Measurements from ENCODE around the gene ADGRG6.

Gene ADGRG6

DNA sequence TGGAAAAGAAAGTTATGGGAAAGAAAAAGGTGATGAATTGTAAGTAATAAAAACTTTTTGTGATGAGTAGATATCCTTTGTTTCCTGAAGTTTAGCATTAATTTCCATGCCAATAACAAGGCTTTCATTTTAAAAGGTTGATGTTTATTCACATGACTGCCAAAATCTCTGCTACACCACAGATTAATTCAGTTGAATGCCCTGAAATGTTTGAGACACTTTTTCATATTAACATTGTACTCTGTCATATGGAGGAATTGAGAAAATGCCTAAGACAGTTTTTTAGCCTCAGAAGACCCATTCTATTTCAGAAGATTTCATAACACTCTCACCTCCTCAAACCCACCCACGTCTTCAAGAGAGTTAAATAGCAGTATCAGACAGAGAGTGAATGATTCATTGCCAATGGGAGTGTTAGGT lies 115.5 kb downstream of the ADGRG6 start:
- DNase-seq = no peak
- Histone ChIP-seq H3K18ac (ENCODE audit: low read length) (no peak overlapping the region), H2BK12ac (ENCODE audit: low read length) (no peak overlapping the region), H3K36me3 (ENCODE audit: control insufficient read depth in 1 of 2, insufficient read depth in 2 of 2, low read length in 2 of 2) (peaks cover 6 to 8% of the 10 kb centered on the region in 2 experiments), H3K4me3 (ENCODE audit: low read depth, low read length) (no peak overlapping the region), H3K14ac (ENCODE audit: low read length) (no peak overlapping the region), H2AK5ac (ENCODE audit: low read length) (no peak overlapping the region), H3K4ac (ENCODE audit: low read depth, low read length) (no peak overlapping the region), H3K79me1 (ENCODE audit: low read length) (peaks cover 2% of the 10 kb centered on the region), H3K27me3 (ENCODE audit: insufficient read depth, low read length) (no peaks in the 10 kb centered on the region), H3K4me2 (ENCODE audit: low read length) (no peak overlapping the region), H3K9ac (ENCODE audit: low read length) (no peak overlapping the region), H2AFZ (ENCODE audit: insufficient read depth, low read length, poor library complexity) (no peak overlapping the region), H2BK5ac (ENCODE audit: low read depth, low read length, poor library complexity) (no peak overlapping the region), H3K9me3 (ENCODE audit: insufficient read depth, low read depth, low read length) (no peaks in the 10 kb centered on the region), H3K23ac (ENCODE audit: low read length) (no peak overlapping the region), H4K91ac (ENCODE audit: low read depth, low read length) (no peak overlapping the region), H3K27ac (ENCODE audit: low read depth, low read length) (no peak overlapping the region), H3K79me2 (ENCODE audit: control insufficient read depth, insufficient read depth, low read length, poor library complexity) (no peaks in the 10 kb centered on the region), H4K12ac (ENCODE audit: low read depth, low read length) (no peak overlapping the region), H3K4me1 (ENCODE audit: control insufficient read depth in 1 of 2, insufficient read depth in 2 of 2, low read length in 2 of 2) (peaks cover 0 to 7% of the 10 kb centered on the region in 2 experiments), H2BK120ac (ENCODE audit: insufficient read depth, low read length, poor library complexity) (no peak overlapping the region), H4K8ac (ENCODE audit: low read depth, low read length) (no peak overlapping the region)
- WGBS (ENCODE audit: extremely low coverage, insufficient coverage, insufficient read length) = no CpG with 5 or more reads among the region's 1 CpG

DNA sequence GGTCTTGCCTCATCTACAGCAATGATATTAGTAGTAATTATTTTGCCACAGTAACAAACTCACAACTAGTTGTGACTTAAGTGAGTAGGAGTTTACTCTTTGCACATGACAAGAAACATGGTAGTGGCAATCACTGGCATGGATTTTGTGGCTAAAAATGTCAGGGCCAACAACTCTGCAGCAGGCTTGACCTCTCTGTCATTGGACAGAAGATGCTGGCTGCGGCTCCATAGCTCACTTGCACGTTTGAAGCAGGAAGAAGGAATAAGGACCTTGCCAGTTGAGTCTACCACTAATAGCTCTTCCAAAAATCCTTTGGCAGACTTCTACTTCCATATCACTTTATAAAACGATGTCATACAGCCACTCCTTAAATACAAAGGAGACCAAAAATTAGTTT lies 117.3 kb downstream of the ADGRG6 start:
- Histone ChIP-seq H3K27ac (ENCODE audit: low read depth, low read length) (no peak overlapping the region), H3K79me1 (ENCODE audit: low read length) (peaks cover 2% of the 10 kb centered on the region), H2AFZ (ENCODE audit: insufficient read depth, low read length, poor library complexity) (no peak overlapping the region), H3K4me2 (ENCODE audit: low read length) (no peak overlapping the region), H2BK5ac (ENCODE audit: low read depth, low read length, poor library complexity) (no peak overlapping the region), H3K4me1 (ENCODE audit: control insufficient read depth in 1 of 2, insufficient read depth in 2 of 2, low read length in 2 of 2) (peaks cover 0 to 4% of the 10 kb centered on the region in 2 experiments), H2BK120ac (ENCODE audit: insufficient read depth, low read length, poor library complexity) (no peak overlapping the region), H2AK5ac (ENCODE audit: low read length) (no peak overlapping the region), H3K14ac (ENCODE audit: low read length) (no peak overlapping the region), H2BK12ac (ENCODE audit: low read length) (no peak overlapping the region), H3K27me3 (ENCODE audit: insufficient read depth, low read length) (no peaks in the 10 kb centered on the region), H3K9ac (ENCODE audit: low read length) (no peak overlapping the region), H3K36me3 (ENCODE audit: control insufficient read depth in 1 of 2, insufficient read depth in 2 of 2, low read length in 2 of 2) (peaks cover 6 to 8% of the 10 kb centered on the region in 2 experiments), H4K91ac (ENCODE audit: low read depth, low read length) (no peak overlapping the region), H4K12ac (ENCODE audit: low read depth, low read length) (no peak overlapping the region), H3K23ac (ENCODE audit: low read length) (no peak overlapping the region), H3K9me3 (ENCODE audit: insufficient read depth, low read depth, low read length) (no peaks in the 10 kb centered on the region), H3K4ac (ENCODE audit: low read depth, low read length) (no peak overlapping the region), H3K79me2 (ENCODE audit: control insufficient read depth, insufficient read depth, low read length, poor library complexity) (no peaks in the 10 kb centered on the region), H3K4me3 (ENCODE audit: low read depth, low read length) (no peak overlapping the region), H4K8ac (ENCODE audit: low read depth, low read length) (no peak overlapping the region), H3K18ac (ENCODE audit: low read length) (no peak overlapping the region)
- no peak for DNase-seq
- no CpG with 5 or more reads among the region's 3 CpGs for WGBS (ENCODE audit: extremely low coverage, insufficient coverage, insufficient read length)

DNA sequence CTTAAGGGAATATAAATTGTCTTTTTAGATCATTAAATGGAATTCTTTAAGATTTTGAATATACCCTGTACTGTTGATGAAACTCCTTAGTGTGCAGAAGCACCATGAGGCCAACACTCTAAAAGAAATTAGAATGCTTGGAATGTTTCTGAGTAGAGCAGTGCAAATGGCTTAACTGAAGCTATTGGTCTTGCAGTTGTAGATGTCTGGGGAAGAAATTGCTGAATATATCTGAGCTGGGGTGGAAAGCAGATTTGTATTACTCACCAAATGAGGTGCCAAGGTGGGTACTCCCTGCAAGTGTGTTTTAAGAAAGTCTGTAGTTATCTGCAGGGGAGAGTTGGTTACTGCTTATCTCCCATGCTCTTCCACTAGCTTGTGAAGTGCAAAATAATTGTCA lies 119.0 kb downstream of the ADGRG6 start:
- no peak overlapping the region for H2AFZ ChIP-seq (ENCODE audit: insufficient read depth, low read length, poor library complexity)
- no peak for DNase-seq

DNA sequence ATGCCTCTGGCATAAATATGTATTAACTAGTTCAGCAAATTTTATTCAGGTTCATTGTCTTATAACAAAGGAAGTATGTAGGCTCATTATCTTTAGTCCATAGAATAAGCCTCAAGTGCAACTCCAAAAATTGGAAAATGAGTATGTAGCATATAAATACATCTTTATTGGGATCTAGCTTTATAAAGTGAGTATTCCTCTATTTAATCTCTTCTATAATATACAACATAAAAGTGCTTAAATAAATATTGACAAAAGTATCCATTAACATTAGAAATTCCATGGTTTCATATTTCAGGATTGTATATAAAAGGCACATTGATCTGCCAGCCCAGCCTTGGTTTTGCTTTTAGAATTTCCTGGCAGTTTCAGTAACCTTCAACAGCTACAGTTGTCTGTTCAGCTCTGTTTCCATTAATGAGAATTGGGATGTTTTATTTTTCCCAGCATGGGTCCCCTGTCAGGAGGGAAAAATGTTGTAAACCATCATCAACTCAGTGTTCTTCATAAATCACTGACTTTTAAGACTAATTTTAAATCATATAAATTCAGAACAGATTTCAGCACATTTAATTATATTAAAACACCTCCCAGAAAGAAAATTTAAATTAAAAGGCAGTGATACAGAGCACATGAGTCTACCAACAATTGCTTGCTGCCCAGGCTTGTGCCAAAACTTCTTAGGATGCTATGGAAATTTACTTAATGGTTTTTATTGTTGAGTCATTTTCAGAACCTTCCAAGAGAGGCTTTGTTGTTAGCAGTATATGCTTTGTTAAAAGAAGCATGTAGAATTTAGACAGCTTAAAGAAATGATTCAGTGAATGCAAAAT lies 119.7 kb downstream of the ADGRG6 start:
- H4K8ac ChIP-seq (ENCODE audit: low read depth, low read length) = no peak overlapping the region
- no peak overlapping the region for H2BK120ac ChIP-seq (ENCODE audit: insufficient read depth, low read length, poor library complexity)
- H3K9ac ChIP-seq (ENCODE audit: low read length) = no peak overlapping the region
- no peak overlapping the region for H2AFZ ChIP-seq (ENCODE audit: insufficient read depth, low read length, poor library complexity)
- H3K9me3 ChIP-seq (ENCODE audit: insufficient read depth, low read depth, low read length) = no peaks in the 10 kb centered on the region
- no peak overlapping the region for H2AK5ac ChIP-seq (ENCODE audit: low read length)
- no peaks in the 10 kb centered on the region for H3K79me1 ChIP-seq (ENCODE audit: low read length)
- DNase-seq = no peak
- H3K4me3 ChIP-seq (ENCODE audit: low read depth, low read length) = no peak overlapping the region
- H3K14ac ChIP-seq (ENCODE audit: low read length) = no peak overlapping the region
- no peak overlapping the region for H3K4ac ChIP-seq (ENCODE audit: low read depth, low read length)
- H2BK12ac ChIP-seq (ENCODE audit: low read length) = no peak overlapping the region
- no peak overlapping the region for H3K23ac ChIP-seq (ENCODE audit: low read length)
- no peaks in the 10 kb centered on the region for H3K4me1 ChIP-seq (ENCODE audit: control insufficient read depth in 1 of 2, insufficient read depth in 2 of 2, low read length in 2 of 2)
- H3K36me3 ChIP-seq (ENCODE audit: control insufficient read depth in 1 of 2, insufficient read depth in 2 of 2, low read length in 2 of 2) = peaks cover 9% of the 10 kb centered on the region in 2 experiments
- H3K79me2 ChIP-seq (ENCODE audit: control insufficient read depth, insufficient read depth, low read length, poor library complexity) = no peaks in the 10 kb centered on the region
- no peak overlapping the region for H3K18ac ChIP-seq (ENCODE audit: low read length)
- no peak overlapping the region for H3K4me2 ChIP-seq (ENCODE audit: low read length)
- H2BK5ac ChIP-seq (ENCODE audit: low read depth, low read length, poor library complexity) = no peak overlapping the region
- no peaks in the 10 kb centered on the region for H3K27me3 ChIP-seq (ENCODE audit: insufficient read depth, low read length)
- no peak overlapping the region for H4K91ac ChIP-seq (ENCODE audit: low read depth, low read length)
- no peak overlapping the region for H4K12ac ChIP-seq (ENCODE audit: low read depth, low read length)
- H3K27ac ChIP-seq (ENCODE audit: low read depth, low read length) = no peak overlapping the region

More for the DNA sequence above, 119.0 kb downstream of the ADGRG6 start:
- Histone ChIP-seq H3K36me3 (ENCODE audit: control insufficient read depth in 1 of 2, insufficient read depth in 2 of 2, low read length in 2 of 2) (peaks cover 6% of the 10 kb centered on the region in 2 experiments), H2BK12ac (ENCODE audit: low read length) (no peak overlapping the region), H4K8ac (ENCODE audit: low read depth, low read length) (no peak overlapping the region), H3K79me2 (ENCODE audit: control insufficient read depth, insufficient read depth, low read length, poor library complexity) (no peaks in the 10 kb centered on the region), H4K12ac (ENCODE audit: low read depth, low read length) (no peak overlapping the region), H2AK5ac (ENCODE audit: low read length) (no peak overlapping the region), H3K9ac (ENCODE audit: low read length) (no peak overlapping the region), H3K14ac (ENCODE audit: low read length) (no peak overlapping the region), H3K9me3 (ENCODE audit: insufficient read depth, low read depth, low read length) (no peaks in the 10 kb centered on the region), H3K79me1 (ENCODE audit: low read length) (no peaks in the 10 kb centered on the region), H2BK120ac (ENCODE audit: insufficient read depth, low read length, poor library complexity) (no peak overlapping the region), H3K27ac (ENCODE audit: low read depth, low read length) (no peak overlapping the region), H3K18ac (ENCODE audit: low read length) (no peak overlapping the region), H3K4me3 (ENCODE audit: low read depth, low read length) (no peak overlapping the region), H3K4me1 (ENCODE audit: control insufficient read depth in 1 of 2, insufficient read depth in 2 of 2, low read length in 2 of 2) (no peaks in the 10 kb centered on the region), H3K4me2 (ENCODE audit: low read length) (no peak overlapping the region), H3K27me3 (ENCODE audit: insufficient read depth, low read length) (no peaks in the 10 kb centered on the region), H3K4ac (ENCODE audit: low read depth, low read length) (no peak overlapping the region), H4K91ac (ENCODE audit: low read depth, low read length) (no peak overlapping the region), H3K23ac (ENCODE audit: low read length) (no peak overlapping the region), H2BK5ac (ENCODE audit: low read depth, low read length, poor library complexity) (no peak overlapping the region)

Data from trophoblast cell (in vitro differentiated cells and primary cell).